Mesenteric fat pad (tissue), 1 donor: Measurements from ENCODE around the gene PIGH. TPM values are rescaled to one million over a fixed set of nuclear protein-coding genes. Genes with fewer than 3 reads are reported as not detected.

ENCODE experiments used
- DNase-seq: peaks from one replicate; pipeline ENCODE4 v3.0.0-alpha.2; 2020; ENCODE audit warnings: low spot score
- total RNA-seq: library from RNA; stranded (reverse); fragmentation: NEBNext Ultra II Directional; extraction: Animal tissue kit (Norgen Biotek cat#: 25700); gene quantifications from one replicate; pipeline ENCODE4 v1.2.1, GENCODE V29; 2021
- donor health status: DM: yes; HTN: yes; CAD: no.

The PIGH gene
- total RNA-seq, 1 donor from 2014 or later: 16.9 TPM

GRCh38 chr14:67575684-67576083 is 24.4 kb downstream of the PIGH start:
- peak; percentile 65 for DNase-seq

GRCh38 chr14:67574806-67575205 is 25.3 kb downstream of the PIGH start:
- peak; percentile 45 for DNase-seq

- DNase-seq: peak; percentile 82
These were observed 25.9 kb downstream of the PIGH start for GRCh38 chr14:67574156-67574555.

GRCh38 chr14:67573228-67574010 is 26.6 kb downstream of the PIGH start:
- peak; percentile 62 for DNase-seq

- no peak for DNase-seq
These were observed 27.5 kb downstream of the PIGH start for GRCh38 chr14:67572608-67573007.

GRCh38 chr14:67571991-67572323 is 28.1 kb downstream of the PIGH start:
- DNase-seq: no peak

- no peak for DNase-seq
These were observed 28.6 kb downstream of the PIGH start for GRCh38 chr14:67571275-67571990.

GRCh38 chr14:67570453-67570852 is 29.6 kb downstream of the PIGH start:
- no peak for DNase-seq

- DNase-seq: peak; percentile 83
These were observed 30.3 kb downstream of the PIGH start for GRCh38 chr14:67569651-67570290.

- DNase-seq: peak; percentile 65
These were observed 30.9 kb downstream of the PIGH start for GRCh38 chr14:67569011-67569650.

- DNase-seq: peak; percentile 57
These were observed 32.4 kb downstream of the PIGH start for GRCh38 chr14:67567654-67568053.

- DNase-seq: peak; percentile 79
These were observed 33.2 kb downstream of the PIGH start for GRCh38 chr14:67566908-67567307.

- peak; percentile 53 for DNase-seq
These were observed 35.8 kb downstream of the PIGH start for GRCh38 chr14:67564236-67564635.

GRCh38 chr14:67562776-67563150 is 37.3 kb downstream of the PIGH start:
- DNase-seq: no peak

GRCh38 chr14:67562025-67562775 is 37.9 kb downstream of the PIGH start:
- peak; percentile 64 for DNase-seq

GRCh38 chr14:67559639-67560038 is 40.4 kb downstream of the PIGH start:
- DNase-seq: peak; percentile 51

- no peak for DNase-seq
These were observed 42.4 kb downstream of the PIGH start for GRCh38 chr14:67557656-67558055.

GRCh38 chr14:67557118-67557517 is 43.0 kb downstream of the PIGH start:
- no peak for DNase-seq

GRCh38 chr14:67556671-67557070 is 43.4 kb downstream of the PIGH start:
- no peak for DNase-seq

- no peak for DNase-seq
These were observed 44.5 kb downstream of the PIGH start for GRCh38 chr14:67555518-67556090.

GRCh38 chr14:67554341-67554740 is 45.7 kb downstream of the PIGH start:
- DNase-seq: peak; percentile 59
